ENCODE results near the gene PAPSS2.

GRCh38 chr10:87790185-87790584 lies 130.5 kb downstream of the PAPSS2 start:
- TF ChIP-seq CTCF (IDR thresholded peaks at IDR 0.05; ENCODE audit: low read depth, low read length, missing input control) (no peak), EGR1 (IDR thresholded peaks at IDR 0.05; ENCODE audit: low read depth in 2 of 2) (no peak), REST (IDR thresholded peaks at IDR 0.05) (no peak)

Data from liver (tissue), 3 donors.